Fibroblast of lung (primary cell): ENCODE data around the gene FLYWCH2.

Experiments used
- CTCF ChIP-seq, 2 donors: IDR thresholded peaks in 1 of 2; conservative IDR thresholded peaks in 1 of 2; 1 replicate in 1 of 2; 2 replicates in 1 of 2; pipeline ENCODE4 v1.5.1; 2011 to 2012; ENCODE audit warnings: low read length in 2 of 2, control low read depth in 1 of 2, inconsistent platforms in 1 of 2, low read depth in 1 of 2, mild to moderate bottlenecking in 1 of 2
- EZH2 ChIP-seq: IDR thresholded peaks from 2 replicates; pipeline ENCODE4 v1.5.1; 2012; ENCODE audit warnings: low read length, control low read depth, mild to moderate bottlenecking; ENCODE audit errors: missing control alignments

- no peak for TF ChIP-seq CTCF (conservative IDR thresholded peaks at IDR 0.05 in 1 of 2, IDR thresholded peaks at IDR 0.05 in 1 of 2; ENCODE audit: low read depth in 1 of 2, low read length in 2 of 2)
- no peak for TF ChIP-seq EZH2
Measured at GRCh38 chr16:2896480-2897010, 13.5 kb downstream of the FLYWCH2 start.
